Epithelial cell of prostate (primary cell): ENCODE data around the gene KHDRBS2.
A peak's percentile ranks its signal among the peaks of the same experiment; 100 is the strongest.

ENCODE experiments used
- DNase-seq: peaks from one replicate; pipeline ENCODE4 v3.0.0-alpha.2; 2011; ENCODE audit warnings: low read depth, low spot score
- H3K27ac ChIP-seq: fragments of 450-650 bp; 2 replicates; pipeline ENCODE4 v1.5.1; 2017; ENCODE audit warnings: mild to moderate bottlenecking

The KHDRBS2 gene

GRCh38 chr6:62202078-62202477, 83.9 kb downstream of the KHDRBS2 start:
- no peak overlapping the region for H3K27ac ChIP-seq
- no peak for DNase-seq

DNA sequence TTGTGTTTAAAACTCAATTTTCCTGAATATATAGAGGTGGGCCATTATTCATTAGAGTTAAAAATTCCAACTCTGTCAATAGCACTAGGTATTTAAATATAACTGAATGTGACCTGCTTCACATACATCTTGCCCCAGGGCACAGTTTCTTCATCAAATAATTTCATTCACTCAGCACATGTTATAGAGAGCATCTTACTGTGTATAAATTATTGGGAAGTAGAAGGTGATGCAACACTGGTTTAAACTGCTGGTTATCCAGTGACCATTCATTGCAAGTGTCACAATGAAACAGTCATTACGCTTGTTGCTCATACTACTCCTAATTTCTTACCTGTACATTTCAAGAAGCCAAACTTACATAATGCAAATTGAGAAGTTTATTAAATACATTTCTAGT, 93.4 kb downstream of the KHDRBS2 start:
- H3K27ac ChIP-seq = no peak overlapping the region
- no peak for DNase-seq

- no peak for DNase-seq
- H3K27ac ChIP-seq = no peak overlapping the region
Observed at GRCh38 chr6:62175195-62175594, 110.8 kb downstream of the KHDRBS2 start.

GRCh38 chr6:62174548-62174947, 111.5 kb downstream of the KHDRBS2 start:
- no peak for DNase-seq
- no peak overlapping the region for H3K27ac ChIP-seq

- H3K27ac ChIP-seq = no peak overlapping the region
- no peak for DNase-seq
Observed at GRCh38 chr6:62167736-62168135, 118.3 kb downstream of the KHDRBS2 start.

DNA sequence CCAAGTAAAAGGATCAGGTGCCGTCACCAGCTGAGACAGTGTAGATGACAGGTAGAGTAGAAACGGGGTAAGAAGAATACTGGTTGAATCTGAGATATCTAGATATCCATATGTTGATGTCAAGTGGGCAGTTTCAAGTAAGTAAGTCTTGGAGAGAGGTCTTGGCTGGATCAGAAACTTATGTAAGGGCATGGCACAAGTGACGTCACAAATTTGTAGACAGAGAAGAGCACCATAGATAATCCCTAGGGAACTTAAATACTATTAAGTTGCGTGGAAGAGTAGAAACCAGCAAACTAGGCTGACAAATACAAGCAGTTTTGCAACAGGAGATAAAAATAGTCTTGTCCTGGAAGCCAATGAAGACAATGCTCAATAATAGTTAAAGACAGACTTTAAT, 123.2 kb downstream of the KHDRBS2 start:
- DNase-seq = no peak
- no peak overlapping the region for H3K27ac ChIP-seq

- no peak overlapping the region for H3K27ac ChIP-seq
- no peak for DNase-seq
Observed at GRCh38 chr6:62152796-62153195, 133.2 kb downstream of the KHDRBS2 start.

- peak; percentile 3 for DNase-seq
- no peak overlapping the region for H3K27ac ChIP-seq
Observed at GRCh38 chr6:62150048-62150663, 135.9 kb downstream of the KHDRBS2 start.

DNA sequence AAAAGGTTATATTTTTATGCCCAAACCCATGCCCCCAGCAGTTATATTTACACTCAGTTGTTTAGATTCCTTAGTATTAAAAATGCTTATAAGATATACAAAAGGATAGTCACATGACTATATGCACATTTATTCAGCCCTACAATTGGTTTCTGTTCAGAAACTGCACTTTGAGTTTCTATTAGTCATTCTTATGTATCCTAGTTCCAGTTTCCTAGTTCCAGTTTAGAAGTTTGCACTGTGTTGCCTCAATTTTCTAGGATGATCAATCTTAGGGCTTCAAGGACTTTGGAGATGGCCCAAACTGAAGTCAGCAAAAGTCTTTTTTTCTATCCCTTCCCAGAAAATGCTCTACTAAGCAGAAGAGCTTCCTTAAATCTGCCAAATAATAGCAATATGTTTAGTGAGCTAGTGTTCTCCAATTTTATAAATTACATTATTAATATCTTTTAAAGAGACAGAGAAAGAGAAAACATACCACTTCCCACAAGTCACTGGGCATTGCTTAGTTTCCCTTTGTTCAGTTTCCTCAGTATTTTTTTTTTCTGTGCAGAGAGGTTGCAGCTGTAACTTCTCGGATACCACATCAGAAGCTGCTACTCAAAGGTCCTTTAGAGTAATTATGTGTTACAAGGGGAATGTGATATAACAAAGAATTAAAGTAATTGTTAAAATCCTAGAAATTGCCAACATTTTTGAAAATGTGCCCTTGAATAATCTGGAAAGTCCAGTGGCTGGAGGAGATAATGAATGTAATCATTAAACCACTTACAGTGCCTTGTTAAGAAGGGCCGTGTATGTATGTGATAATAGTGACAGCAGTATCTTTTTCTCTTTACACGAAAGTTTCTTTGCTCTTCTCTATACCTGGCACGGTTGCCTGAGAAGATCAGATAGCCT, 138.8 kb downstream of the KHDRBS2 start:
- no peak overlapping the region for H3K27ac ChIP-seq
- no peak for DNase-seq

DNA sequence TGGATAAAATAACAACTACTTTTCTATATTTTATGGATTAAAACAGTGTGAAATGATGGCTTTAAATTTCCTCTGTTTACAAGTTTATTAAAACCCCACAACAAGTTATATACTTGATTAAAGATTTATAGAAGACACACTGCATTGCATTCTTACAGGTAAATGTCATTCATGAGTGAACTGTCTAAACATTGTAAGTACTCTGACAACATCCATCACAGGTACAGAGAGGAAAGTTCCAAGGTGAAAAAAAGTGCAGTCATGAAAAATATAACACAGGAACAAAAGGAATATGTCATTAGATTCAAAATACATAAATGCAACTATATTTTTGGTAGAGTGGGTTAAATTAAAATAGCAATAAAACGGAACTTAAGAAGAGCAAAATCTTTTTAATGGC, 156.9 kb downstream of the KHDRBS2 start:
- DNase-seq = no peak
- H3K27ac ChIP-seq = no peak overlapping the region

GRCh38 chr6:62119401-62119800, 166.6 kb downstream of the KHDRBS2 start:
- H3K27ac ChIP-seq = no peak overlapping the region
- no peak for DNase-seq

- no peak for DNase-seq
- H3K27ac ChIP-seq = no peak overlapping the region
Observed at GRCh38 chr6:62103186-62103859, 182.7 kb downstream of the KHDRBS2 start.

DNA sequence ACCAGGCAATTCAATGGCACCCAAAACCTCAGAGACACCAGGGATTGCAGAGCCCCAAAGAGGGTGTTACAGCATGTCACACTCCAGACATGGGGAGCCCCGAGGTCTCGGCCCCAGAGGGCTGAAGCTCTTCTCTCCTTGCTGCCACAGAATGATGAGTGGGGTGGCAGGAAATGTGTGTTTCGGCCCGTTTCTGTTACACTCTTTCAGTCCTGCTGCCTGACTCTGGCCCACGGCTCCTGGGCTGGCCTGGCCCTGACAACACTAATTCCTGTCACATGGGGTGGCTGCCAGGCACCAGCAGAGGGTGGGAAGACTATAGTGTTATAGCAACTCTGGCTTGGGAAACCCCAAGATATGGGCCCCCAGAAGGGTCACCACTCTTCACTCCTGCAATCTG, 183.6 kb downstream of the KHDRBS2 start:
- no peak overlapping the region for H3K27ac ChIP-seq
- DNase-seq = no peak

GRCh38 chr6:62090442-62091229, 195.4 kb downstream of the KHDRBS2 start:
- no peak for DNase-seq
- H3K27ac ChIP-seq = no peak overlapping the region

DNA sequence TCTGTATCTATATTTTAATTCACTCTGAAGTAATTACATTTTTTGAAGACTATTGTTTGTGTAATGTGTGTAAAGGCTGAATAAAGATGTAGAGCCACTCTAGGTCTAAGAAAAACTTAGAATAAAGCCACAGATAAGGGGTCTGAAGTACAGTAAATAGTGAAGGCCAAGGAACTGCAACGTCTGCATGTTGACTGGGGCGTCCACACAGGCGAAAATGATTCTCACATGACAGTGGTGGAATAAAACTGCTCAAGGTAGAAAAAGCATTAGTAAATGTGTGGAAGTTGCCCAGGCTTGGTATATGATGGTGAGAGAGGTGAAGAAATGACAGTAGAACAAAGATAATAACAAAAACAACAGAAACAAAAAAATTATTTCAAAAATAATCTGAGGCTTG, 196.2 kb downstream of the KHDRBS2 start:
- H3K27ac ChIP-seq = no peak overlapping the region
- no peak for DNase-seq

DNA sequence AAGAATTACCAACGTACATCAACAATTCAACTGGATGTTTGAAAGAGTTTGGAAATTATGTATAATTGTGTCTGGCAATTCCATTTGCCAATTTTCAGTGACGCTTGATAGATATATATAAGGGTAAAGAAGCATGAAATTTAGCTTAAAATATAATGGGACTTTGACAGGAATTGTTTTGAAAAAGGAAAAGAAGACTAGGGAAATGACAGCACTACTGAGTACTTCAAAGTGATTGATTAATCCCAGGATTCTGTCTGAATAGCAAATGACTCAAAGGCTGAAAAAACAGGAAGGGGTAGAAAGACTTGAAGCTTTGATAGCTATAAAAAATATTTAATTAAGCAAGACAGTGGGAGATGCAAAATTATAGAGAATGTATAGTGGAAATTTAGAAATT, 200.0 kb downstream of the KHDRBS2 start:
- DNase-seq = no peak
- H3K27ac ChIP-seq = no peak overlapping the region

- DNase-seq = no peak
- no peak overlapping the region for H3K27ac ChIP-seq
Observed at GRCh38 chr6:62075869-62076268, 210.2 kb downstream of the KHDRBS2 start.

GRCh38 chr6:62059901-62060300, 226.1 kb downstream of the KHDRBS2 start:
- no peak overlapping the region for H3K27ac ChIP-seq
- no peak for DNase-seq

GRCh38 chr6:62057300-62057699, 228.7 kb downstream of the KHDRBS2 start:
- H3K27ac ChIP-seq = no peak overlapping the region
- DNase-seq = no peak

DNA sequence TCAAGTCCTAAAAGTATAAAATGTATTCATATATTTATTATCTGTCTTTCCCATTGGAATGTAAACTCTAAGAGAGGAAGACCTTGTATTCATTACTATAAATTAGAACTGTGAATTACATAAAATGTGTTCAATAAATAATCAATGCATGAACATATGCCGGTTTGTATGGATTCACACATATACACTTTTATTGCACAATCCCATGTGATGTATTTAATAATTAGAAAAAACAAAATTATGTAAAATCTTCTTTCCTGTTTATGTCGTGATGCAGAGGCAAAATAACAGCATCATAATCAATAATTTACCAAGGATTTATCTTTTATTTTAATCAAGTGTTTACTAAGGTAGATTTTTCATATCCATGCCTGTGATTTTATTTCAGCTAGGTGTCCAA, 240.5 kb downstream of the KHDRBS2 start:
- DNase-seq = no peak
- no peak overlapping the region for H3K27ac ChIP-seq
